HG03565 (cell line): ENCODE data around the gene PEX3.
"Not testable (repeated sequence)": the region's sequence is repeated elsewhere in the genome, so short reads cannot be mapped to it uniquely, and the experiment has no call there.

ENCODE experiments used
- ATAC-seq: cut with Tn5 transposase; IDR thresholded peaks from one replicate; pipeline ENCODE4 v1.9.1; 2021; ENCODE audit warnings: mild to moderate bottlenecking, moderate library complexity; ENCODE audit not compliant: unreplicated experiment

Gene PEX3

DNA sequence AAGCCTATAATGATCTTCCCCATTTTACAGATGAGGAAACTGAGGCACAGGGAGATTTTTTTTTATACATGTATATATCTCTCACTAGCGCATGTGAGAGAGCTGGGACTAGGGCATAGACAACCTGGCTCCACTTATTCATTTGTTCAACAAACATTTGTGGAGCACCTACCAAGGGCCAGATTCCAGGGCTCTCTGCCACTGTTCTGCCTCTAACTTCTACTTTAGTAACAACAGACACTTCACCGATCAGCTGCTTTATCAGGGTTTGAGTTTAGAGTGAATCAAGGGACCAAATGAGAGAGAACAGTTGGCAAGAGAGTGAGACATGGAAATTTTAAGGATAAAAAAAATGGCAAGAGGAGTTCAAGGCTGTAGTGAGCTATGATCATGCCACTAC is 7.5 kb upstream of the PEX3 start:
- ATAC-seq = no peak

DNA sequence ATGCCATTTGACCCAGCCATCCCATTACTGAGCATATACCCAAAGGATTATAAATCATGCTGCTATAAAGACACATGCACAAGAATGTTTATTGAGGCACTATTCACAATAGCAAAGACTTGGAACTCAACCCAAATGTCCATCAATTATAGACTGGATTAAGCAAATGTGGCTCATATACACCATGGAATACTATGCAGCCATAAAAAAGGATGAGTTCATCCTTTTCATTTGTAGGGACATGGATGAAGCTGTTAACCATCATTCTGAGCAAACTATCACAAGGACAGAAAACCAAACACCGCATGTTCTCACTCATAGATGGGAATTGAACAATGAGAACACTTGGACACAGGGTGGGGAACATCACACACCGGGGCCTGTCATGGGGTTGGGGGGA is 2.7 kb upstream of the PEX3 start:
- ATAC-seq = not testable (repeated sequence)

DNA sequence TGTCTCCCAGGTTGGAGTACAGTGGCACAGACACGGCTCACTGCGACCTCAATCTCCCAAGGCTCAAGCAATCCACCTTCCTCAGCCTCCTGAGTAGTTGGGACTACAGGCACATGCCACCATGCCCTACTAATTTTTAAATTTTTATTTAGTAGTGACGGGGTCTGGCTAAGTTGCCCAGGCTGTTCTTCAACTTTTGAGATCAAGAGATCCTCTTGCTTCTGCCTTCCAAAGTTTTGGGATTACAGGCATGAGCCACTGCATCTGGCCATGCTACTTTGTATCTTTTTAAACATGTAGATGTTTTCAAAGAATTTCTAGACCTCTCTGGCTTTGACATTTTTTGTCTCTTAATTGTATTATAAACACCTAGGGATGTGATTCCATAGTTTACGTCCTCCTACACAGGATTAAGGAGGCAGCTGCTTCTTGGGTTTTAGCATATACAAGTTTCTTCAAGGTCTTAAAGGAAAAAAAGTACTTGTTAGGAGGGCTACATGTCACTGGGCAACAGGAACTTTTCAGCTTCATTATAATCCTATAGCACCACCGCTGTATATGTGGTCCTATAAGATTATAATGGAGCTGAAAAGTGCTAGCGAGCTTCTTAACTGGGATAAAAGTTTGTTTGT is 1.4 kb upstream of the PEX3 start:
- no peak for ATAC-seq

DNA sequence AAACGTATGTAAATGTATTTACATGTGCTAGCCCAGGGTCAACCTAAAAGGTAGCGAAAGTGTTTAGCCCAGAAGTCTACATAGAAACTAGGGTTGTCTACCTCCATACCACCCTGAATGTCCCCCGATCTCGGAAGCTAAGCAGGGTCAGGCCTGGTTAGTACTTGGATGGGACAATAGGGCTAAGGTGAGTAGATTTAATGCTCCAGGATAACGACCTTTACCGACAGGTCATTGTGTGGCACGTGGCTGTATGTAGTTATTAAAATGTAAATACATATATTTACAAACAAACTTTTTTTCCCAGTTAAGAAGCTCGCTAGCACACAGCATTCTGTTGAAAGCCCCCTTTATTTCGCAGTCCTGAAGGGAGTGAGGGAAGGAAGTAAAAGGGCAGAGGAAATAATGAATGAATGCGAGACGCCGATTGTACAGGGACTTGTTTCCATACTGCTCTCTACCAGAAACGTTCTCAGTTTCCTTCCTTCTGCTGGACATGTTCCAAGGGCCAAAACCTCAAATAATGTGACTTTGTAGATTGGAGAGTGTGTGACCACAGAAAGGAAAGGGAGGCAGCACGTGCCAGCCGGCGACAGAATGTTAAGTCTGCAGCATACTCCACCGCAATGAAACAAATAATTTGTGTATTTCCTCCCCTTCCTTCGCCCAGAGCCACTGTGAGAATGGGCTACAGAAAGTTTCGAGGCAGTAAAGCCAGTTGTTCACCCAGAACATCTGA is 722 bp upstream of the PEX3 start:
- ATAC-seq = peak; percentile 0

DNA sequence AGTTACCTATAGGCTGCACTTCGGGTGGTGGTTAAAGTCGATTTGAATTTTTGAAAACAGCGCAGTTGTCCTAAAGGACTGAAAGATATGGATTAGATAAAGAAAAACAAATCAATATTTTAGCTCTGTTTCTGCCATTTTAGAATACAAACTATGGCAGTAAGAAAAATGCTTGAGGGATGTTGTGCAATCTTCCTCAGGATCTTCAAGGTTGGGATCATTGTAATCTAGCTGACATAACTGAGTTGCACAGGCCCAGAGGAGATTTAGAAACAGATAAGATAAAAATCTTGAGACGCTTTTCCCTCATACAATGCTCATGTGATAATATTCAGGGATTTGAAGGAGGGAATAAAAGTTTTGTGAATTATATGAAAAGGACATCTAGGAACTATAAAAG is 926 bp downstream of the PEX3 start:
- no peak for ATAC-seq

DNA sequence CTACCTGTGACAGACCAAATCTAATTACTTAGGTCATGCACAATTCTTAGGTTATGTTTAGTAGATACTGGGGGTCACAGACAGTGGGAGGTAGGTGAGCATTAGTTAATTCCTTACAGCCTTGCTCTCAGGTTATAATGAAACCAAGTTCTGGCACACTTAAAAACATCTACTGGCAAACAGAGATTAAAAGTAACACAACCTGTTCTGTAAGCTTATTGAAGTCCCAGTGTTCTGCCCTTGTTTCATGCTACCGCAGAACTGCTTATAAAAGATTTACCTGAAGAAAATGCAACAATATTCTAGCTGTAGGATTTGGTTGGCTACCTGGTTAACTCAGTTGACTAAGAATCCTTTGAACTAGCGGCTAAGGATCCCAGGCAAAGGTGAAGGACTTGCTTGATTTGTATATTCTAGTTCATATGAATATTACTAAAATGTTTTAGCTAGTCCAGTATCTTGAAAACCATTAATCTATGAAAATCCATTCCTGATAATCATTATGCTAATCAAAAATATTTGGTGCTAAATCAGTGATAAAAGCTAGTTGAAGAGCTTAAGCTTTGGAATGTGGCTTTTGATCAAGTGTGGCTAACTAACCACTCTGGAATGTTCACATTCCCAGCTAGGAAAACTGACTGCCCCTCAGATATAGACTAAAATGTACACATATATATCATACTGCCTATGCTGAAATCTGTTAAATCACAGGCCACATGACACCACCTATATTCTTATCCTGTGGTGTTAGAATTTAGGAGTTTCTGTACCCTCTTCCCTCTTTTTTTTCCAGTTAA is 7.2 kb downstream of the PEX3 start:
- no peak for ATAC-seq

DNA sequence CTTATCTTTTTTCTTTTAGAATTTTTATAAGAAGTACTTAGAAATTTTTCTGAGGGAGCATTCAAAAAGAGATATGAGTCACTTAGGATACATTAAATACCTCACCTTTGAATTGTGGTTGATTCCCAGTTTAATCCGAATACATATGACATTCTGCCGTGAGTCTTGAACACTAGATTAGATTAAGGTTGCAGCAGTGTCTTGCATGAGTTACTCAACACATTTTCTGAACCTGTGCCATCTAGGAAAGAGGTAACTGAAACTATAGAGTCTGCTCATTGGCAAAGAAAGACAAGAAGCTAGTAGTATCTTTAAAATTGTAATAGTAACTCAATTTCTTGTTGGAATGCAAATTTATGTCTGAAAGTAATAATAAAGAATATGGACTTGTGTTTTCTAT is 14.9 kb downstream of the PEX3 start:
- no peak for ATAC-seq

DNA sequence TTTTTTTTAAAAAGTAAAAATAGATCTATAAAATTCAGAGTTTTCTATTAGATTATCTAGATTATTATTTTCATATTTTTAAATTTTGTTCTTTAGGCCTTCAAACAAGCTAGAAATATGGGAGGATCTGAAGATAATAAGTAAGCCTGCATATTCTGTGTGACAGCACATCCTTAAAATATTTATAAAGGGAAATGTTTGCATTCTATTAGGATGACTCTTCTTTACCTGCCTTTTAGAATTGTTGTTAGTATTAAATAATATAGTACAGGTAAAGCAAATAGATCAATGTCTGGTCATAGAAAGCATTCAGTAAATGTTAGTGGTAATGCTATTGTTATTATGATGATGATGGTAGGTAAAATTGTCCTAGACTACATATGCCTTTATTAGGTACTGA is 17.4 kb downstream of the PEX3 start:
- ATAC-seq = no peak

DNA sequence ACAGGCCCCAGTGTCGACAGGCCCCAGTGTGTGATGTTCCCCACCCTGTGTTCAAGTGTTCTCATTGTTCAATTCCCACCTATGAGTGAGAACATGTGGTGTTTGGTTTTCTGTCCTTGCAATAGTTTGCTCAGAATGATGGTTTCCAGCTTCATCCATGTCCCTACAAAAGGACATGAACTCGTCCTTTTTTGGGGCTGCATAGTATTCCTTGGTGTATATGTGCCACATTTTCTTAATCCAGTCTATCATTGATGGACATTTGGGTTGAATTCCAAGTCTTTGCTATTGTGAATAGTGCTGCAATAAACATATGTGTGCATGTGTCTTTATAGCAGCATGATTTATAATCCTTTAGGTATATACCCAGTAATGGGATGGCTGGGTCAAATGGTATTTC is 18.2 kb downstream of the PEX3 start:
- ATAC-seq = not testable (repeated sequence)

DNA sequence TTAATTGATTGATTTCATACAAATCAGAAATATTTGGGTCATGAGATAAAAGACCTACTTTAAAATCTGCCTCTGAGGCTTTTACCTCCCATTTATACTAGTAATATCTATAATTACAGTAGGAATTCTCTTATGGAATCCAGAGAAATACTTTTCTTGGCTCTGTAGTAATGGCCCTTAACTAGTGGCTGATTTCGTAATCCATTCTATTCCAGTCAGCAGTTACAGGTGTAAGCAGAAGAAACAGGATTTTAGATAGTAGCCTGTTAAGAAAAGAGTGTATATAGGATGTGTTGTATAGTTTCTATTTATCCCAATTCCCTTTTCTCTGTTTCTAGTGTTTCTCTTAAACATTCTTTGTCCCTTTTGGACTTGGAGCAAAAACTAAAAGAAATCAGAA is 21.2 kb downstream of the PEX3 start:
- no peak for ATAC-seq

DNA sequence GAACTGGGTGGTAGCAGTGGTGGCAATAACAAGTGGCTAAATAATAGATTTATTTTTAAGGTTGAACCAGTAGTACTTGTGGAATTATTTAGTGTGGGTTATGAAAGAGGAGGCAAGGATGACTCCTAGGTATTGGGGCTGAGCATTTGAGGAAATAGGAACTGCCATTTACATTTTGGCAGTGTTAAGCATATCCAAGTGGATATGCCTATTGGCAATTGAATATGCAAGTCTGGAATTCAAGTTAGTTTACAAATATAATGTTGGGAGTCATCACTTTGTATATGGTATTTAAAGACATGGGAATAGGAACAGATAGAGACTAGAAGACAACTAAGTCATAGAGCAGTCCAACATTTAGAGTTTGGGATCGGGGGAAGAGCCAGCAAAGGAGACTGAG is 25.9 kb downstream of the PEX3 start:
- ATAC-seq = no peak

DNA sequence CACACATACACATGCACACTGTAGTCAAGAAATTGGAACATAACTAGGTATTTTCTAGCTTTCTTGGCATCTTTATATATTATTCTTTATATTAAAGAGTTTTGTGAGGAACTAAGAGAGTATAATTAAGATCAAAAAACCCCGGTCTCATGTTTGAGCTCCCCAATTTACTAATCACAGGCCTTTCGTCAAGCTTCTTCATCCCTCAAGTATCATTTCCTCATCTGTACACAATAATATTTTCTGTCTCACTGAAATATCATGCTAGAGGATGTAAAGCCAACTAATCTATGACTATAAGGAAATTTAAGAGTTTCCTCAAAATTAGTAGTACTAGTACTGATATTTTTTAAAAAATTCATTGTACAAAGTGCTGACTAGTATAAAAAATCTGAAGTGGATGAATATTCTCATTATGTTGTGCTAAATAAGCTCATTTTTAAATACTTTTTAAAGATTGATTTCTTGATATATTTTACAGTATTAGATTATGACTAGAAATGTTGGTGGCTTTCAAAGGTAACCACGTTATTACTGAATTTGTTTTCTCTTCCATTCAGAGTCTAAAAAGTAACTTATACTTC is 28.0 kb downstream of the PEX3 start:
- ATAC-seq = no peak

DNA sequence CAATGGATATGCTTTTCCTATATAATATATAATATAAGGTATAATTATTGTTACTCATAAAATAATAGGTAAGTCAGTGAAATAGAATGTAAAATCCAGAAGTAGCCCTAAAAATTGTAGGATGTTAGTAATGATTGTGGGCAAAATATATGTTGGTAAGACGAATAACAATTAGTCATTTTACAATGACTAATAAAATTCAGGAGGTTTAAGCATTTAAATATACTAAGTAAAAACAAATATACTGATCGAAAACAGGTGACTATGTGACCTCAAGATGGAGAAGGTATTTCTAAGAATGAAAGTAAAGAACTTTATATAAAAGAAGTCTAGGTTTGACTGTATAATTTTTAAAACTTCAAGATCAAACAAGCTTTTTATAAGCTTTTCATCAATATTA is 32.0 kb downstream of the PEX3 start:
- no peak for ATAC-seq

DNA sequence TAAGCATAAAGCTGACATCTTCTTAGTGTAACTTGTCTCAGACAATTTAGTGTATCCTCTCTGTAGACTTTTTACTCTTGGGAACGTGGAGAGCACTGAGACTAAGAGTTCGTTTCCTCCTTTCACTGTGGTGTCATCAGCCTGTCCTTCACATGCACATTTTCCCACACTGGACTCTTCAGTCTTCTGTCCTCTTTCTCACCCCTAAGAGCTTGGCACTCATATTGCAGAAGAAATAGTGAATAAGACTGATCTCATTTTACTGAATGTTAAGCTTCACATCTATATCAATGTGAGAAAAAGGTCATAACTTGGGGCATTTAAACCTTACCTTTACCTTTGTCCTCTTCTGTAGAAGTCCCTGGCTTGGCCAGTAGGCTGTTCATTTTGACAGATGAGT is 35.4 kb downstream of the PEX3 start:
- ATAC-seq = no peak

DNA sequence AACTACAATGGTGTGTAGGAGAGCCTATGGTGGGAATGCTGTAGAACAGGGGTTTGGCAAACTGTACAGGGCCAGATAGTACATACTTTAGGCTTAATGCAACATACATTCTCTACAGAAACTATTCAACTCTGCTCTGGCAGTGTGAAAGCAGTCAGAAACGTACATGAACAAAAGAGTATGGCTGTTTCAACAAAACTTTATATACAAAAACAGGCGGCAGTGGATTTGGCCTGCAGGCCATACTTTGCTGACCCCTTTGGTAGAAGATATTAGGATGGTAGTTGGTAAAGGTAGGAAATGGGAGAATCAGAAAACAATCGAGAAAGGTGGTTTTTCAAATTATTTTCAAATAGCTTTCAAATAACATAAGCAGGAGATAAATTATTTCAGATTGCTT is 36.1 kb downstream of the PEX3 start:
- no peak for ATAC-seq

DNA sequence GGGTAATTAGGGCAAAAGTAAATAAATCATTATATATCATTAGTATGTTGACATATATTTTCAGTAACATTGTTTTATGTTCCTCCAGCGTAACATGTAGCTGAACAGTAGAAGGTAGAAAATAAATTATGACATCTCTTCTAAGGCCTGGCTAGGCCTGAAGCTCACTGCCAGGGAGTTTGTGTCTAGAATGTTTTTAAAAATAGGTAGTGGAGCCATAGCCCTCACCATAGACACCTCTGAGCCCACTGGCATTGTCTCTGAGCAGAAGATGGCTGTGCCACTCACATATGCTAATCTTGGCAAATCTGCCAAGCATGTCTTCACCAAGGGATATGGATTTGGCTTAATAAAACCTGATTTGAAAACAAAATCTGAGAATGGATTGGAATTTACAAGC is 39.6 kb downstream of the PEX3 start:
- ATAC-seq = no peak

DNA sequence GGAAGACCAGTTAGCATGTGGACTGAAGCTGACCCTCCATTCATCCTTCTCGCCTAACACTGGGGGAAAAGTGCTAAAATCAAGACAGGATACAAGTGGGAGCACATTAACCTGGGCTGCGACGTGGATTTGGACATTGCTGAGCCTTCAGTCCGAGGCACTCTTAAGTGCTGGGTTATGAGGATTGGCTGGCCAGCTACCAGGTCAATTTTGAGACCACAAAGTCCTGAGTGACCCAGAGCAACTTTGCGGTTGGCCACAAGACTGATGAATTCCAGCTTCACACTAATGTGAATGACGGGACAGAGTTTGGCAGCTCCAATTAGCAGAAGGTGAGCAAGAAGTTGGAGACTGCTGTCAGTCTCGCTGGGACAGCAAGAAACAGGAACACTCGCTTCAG is 40.2 kb downstream of the PEX3 start:
- no peak for ATAC-seq

DNA sequence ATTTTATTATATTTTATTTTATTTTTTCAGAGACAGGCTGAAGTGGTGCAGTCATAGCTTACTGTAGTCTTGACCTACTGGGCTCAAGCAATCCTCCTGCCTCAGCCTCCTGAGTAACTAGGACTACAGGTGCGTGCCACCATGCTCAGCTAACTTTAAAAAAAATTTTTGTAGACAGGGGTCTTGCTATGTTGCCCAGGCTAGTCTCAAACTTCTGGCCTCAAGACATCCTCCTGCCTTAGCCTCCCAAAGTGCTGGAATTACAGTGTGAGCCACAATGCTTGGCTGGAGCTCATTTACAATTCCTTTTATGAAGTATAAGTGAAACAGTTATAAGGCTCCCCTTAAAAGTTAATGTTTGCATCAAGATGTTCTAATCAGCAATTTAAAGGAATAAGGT is 46.4 kb downstream of the PEX3 start:
- no peak for ATAC-seq

DNA sequence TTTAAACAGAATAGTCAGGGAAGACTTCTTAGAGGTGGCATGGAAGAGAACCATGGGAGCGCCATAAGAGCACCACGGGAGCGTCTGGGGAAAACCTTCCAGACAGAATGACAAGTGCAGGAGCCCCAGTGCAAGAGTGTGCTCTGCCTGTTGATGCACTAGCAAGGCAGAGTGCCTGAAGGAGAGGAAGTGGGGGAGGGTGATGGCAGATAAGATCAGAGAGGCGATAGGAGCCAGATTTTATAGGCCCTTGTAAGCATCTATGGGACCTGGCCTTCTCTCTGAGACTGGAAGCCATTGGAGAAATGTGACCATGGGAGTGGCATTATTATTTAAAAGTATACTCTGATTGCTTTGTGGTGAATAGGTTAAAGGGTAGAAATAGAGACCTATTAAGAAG is 47.8 kb downstream of the PEX3 start:
- ATAC-seq = no peak

DNA sequence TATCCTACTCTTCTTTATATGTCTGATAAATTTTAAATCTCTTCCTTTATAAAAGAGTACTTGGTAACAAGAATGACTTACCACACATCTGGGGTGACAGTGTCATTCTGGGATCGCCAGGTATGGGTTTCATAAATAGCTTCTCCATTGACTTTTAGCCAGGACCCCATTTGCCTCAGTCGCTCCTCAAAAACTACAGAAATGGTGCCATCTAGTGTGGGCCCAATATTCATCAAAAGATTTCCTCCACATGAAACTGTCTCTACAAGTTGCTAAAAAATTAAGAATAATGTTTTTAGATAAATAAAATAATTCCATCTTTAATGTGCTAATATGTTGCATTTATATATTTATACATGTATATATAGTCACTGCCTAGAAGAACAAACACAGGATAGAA is 51.2 kb downstream of the PEX3 start:
- no peak for ATAC-seq

DNA sequence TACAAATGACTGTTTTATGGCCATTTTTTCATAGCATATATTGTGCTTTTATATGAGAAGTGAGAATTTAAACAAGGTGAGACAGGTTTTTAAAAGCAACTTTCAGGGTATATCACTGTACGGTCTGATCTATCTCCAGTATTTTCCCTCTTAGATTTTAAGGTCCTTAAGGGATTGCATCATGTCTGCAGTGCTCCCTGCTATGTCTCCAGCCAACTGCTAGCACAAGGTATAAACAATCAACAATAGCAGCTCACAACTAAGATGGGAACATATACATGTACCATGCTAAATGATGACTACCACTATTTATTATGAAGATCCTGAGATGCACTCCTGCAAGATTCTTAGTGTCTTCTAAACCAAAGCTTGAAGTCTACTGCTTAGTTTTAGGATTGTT is 53.8 kb downstream of the PEX3 start:
- ATAC-seq = no peak

DNA sequence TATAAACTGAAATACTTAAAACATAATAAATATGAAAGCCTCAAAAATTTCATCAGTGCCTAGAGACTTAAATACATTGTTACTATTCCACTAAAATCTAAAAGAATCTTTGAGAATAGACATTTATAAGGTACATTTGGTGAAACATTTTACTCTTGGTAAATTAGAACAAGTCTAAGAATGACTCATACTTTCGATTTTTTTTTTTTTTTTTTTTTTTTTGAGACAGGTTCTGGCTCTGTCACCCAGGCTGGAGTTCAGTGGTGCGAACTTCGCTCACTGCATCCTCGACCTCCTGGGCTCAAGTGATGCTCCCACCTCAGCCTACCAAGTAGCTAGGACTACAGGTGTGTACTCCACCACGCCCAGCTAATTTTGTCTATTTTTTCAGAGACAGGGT is 54.5 kb downstream of the PEX3 start:
- ATAC-seq = no peak
